MM.1S (cell line): ENCODE data around the gene AGBL1.

Experiments
- DNase-seq: peaks from one replicate; pipeline ENCODE4 v3.0.0-alpha.2; 2015
- H2AFZ ChIP-seq: fragments of 300-600 bp; sonication (generic); 2 replicates; pipeline ENCODE4 v1.6.0; 2016; ENCODE audit warnings: antibody characterized with exemption, low read length
- H3F3A ChIP-seq: fragments of 300-600 bp; sonication (generic); 2 replicates; pipeline ENCODE4 v1.6.1; 2016; ENCODE audit warnings: mild to moderate bottlenecking, antibody characterized with exemption, low read length, moderate library complexity, mixed read lengths; ENCODE audit not compliant: insufficient read depth
- H3K27ac ChIP-seq: fragments of 300-600 bp; sonication (generic); 2 replicates; pipeline ENCODE4 v1.5.1; 2016; ENCODE audit warnings: mild to moderate bottlenecking, low read length
- H3K27me3 ChIP-seq: fragments of 300-600 bp; sonication (generic); replicated peaks from 2 replicates; pipeline ENCODE4 v1.6.0; 2016; ENCODE audit warnings: low read length; ENCODE audit not compliant: insufficient read depth
- H3K36me3 ChIP-seq: fragments of 300-600 bp; sonication (generic); replicated peaks from 2 replicates; pipeline ENCODE4 v1.6.1; 2016; ENCODE audit warnings: mild to moderate bottlenecking, low read length, mixed read lengths; ENCODE audit not compliant: insufficient read depth
- H3K4me1 ChIP-seq: fragments of 300-600 bp; sonication (generic); 2 replicates; pipeline ENCODE4 v1.6.1; 2016; ENCODE audit warnings: low read length, mixed read lengths
- H3K4me2 ChIP-seq: fragments of 300-600 bp; sonication (generic); 2 replicates; pipeline ENCODE4 v1.6.0; 2016; ENCODE audit warnings: low read depth, low read length
- H3K4me3 ChIP-seq: fragments of 300-600 bp; sonication (generic); 2 replicates; pipeline ENCODE4 v1.5.1; 2016; ENCODE audit warnings: low read length, mixed read lengths
- H3K79me2 ChIP-seq: fragments of 300-600 bp; sonication (generic); 2 replicates; pipeline ENCODE4 v1.6.1; 2016; ENCODE audit warnings: mixed run types, low read length, mixed read lengths
- H3K9ac ChIP-seq: fragments of 300-600 bp; sonication (generic); 2 replicates; pipeline ENCODE4 v1.6.1; 2016; ENCODE audit warnings: low read length, mixed read lengths
- H3K9me2 ChIP-seq: fragments of 300-600 bp; sonication (generic); replicated peaks from 2 replicates; pipeline ENCODE4 v1.6.1; 2016; ENCODE audit warnings: mild to moderate bottlenecking, low read length, mixed read lengths; ENCODE audit not compliant: insufficient read depth
- H3K9me3 ChIP-seq: fragments of 300-600 bp; sonication (generic); replicated peaks from 2 replicates; pipeline ENCODE4 v1.6.1; 2016; ENCODE audit warnings: mild to moderate bottlenecking, low read length, mixed read lengths; ENCODE audit not compliant: insufficient read depth
- H4K20me1 ChIP-seq: fragments of 300-600 bp; sonication (generic); 2 replicates; pipeline ENCODE4 v1.6.1; 2016; ENCODE audit warnings: mild to moderate bottlenecking, low read length, moderate library complexity, mixed read lengths; ENCODE audit not compliant: insufficient read depth
- EZH2 ChIP-seq: fragments of 300-600 bp; sonication (generic); optimal IDR thresholded peaks from 2 replicates; pipeline ENCODE3; 2017; ENCODE audit warnings: low read depth, mild to moderate bottlenecking, antibody characterized with exemption, low read length, mixed read lengths
- EZH2phosphoT487 ChIP-seq: fragments of 300-600 bp; sonication (generic); IDR thresholded peaks from 2 replicates; pipeline ENCODE4 v1.6.1; 2018; ENCODE audit warnings: antibody characterized with exemption, low read length
- TF ChIP-seq, protein P1 (sequence below): fragments of 300-600 bp; sonication (generic); IDR thresholded peaks from 2 replicates; pipeline ENCODE4 v1.5.1; 2016; ENCODE audit warnings: antibody characterized with exemption, low read length, mixed read lengths

AGBL1 gene

DNA sequence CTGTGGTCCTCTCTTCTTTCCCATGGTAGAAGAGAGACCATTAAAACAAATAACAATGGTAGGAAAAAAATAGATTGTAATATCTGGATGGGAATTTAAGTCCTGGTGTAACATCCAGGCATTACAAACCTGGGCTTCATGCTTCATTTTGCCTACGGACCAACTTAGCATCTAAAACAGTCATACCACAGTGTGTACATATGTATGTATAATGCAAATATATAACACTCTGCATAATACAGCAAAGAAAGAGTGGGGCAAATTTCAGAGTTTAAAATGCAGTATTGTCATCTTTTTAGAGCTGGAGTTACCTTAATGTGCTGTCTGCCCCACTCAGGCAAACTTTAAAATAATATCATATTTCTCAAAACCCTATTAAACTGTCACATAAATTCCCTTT is 298.2 kb downstream of the AGBL1 start:
- H3K9me3 ChIP-seq = no peaks in the 10 kb centered on the region
- no peaks in the 10 kb centered on the region for H3K4me1 ChIP-seq
- no peak overlapping the region for H3K4me3 ChIP-seq
- H2AFZ ChIP-seq = no peak overlapping the region
- H3K27me3 ChIP-seq = no peaks in the 10 kb centered on the region
- H3K9me2 ChIP-seq = no peaks in the 10 kb centered on the region
- no peaks in the 10 kb centered on the region for H3K36me3 ChIP-seq
- H4K20me1 ChIP-seq = no peaks in the 10 kb centered on the region
- no peak overlapping the region for H3K9ac ChIP-seq
- no peaks in the 10 kb centered on the region for H3K79me2 ChIP-seq
- no peak overlapping the region for H3K4me2 ChIP-seq
- no peak for DNase-seq
- no peaks in the 10 kb centered on the region for H3F3A ChIP-seq
- H3K27ac ChIP-seq = no peak overlapping the region
- TF ChIP-seq, protein P1, sequence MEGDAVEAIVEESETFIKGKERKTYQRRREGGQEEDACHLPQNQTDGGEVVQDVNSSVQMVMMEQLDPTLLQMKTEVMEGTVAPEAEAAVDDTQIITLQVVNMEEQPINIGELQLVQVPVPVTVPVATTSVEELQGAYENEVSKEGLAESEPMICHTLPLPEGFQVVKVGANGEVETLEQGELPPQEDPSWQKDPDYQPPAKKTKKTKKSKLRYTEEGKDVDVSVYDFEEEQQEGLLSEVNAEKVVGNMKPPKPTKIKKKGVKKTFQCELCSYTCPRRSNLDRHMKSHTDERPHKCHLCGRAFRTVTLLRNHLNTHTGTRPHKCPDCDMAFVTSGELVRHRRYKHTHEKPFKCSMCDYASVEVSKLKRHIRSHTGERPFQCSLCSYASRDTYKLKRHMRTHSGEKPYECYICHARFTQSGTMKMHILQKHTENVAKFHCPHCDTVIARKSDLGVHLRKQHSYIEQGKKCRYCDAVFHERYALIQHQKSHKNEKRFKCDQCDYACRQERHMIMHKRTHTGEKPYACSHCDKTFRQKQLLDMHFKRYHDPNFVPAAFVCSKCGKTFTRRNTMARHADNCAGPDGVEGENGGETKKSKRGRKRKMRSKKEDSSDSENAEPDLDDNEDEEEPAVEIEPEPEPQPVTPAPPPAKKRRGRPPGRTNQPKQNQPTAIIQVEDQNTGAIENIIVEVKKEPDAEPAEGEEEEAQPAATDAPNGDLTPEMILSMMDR = no peak
- TF ChIP-seq EZH2 (no peak), EZH2phosphoT487 (no peak)

DNA sequence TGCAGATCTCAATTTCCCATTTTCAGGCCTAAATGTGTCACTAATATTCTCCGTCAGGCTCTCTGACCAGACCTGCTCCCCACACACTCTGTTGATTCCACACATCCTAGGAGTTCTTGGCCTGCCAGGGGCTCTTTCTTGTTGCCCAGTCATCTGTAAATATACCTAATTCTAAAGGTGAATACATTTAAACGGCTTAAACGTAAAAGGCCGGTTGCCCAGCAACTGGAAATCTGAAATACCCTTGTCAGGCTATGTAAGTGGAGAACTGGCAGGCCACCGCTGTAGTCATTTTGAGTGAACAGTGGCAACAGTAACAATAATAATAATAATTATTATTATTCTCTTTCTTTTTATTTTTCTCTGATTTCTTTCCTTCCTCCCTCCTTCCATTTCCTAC is 302.7 kb downstream of the AGBL1 start:
- TF ChIP-seq EZH2 = no peak
- no peak for TF ChIP-seq EZH2phosphoT487
- TF ChIP-seq, protein P1 = no peak
- H3K4me3 ChIP-seq = no peak overlapping the region
- no peak for DNase-seq
- no peaks in the 10 kb centered on the region for H3K9me3 ChIP-seq
- no peaks in the 10 kb centered on the region for H3K9me2 ChIP-seq
- H3F3A ChIP-seq = no peaks in the 10 kb centered on the region
- no peak overlapping the region for H2AFZ ChIP-seq
- no peak overlapping the region for H3K27ac ChIP-seq
- H3K79me2 ChIP-seq = no peaks in the 10 kb centered on the region
- no peaks in the 10 kb centered on the region for H3K27me3 ChIP-seq
- no peaks in the 10 kb centered on the region for H4K20me1 ChIP-seq
- H3K4me2 ChIP-seq = no peak overlapping the region
- no peak overlapping the region for H3K9ac ChIP-seq
- H3K4me1 ChIP-seq = no peaks in the 10 kb centered on the region
- no peaks in the 10 kb centered on the region for H3K36me3 ChIP-seq

DNA sequence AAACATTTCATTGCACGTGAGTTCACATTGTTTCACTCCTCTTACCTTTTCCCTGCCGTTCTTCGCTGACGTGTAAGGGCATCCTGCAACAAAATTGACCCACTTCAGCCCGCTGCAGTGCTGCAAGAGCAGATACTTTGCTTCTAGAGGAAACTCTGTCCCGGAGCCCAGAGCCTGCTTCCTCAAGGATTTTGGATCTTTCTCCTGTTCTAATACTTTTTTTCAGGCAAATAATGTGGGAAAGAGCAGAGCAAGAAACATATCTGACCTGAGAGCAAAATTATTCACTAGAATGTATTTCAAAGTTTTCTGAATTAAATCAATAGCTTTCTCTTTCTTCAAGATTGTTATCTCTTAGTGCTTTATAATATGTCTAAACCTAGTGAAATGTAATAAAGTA is 303.9 kb downstream of the AGBL1 start:
- Histone ChIP-seq H3K9ac (no peak overlapping the region), H3K4me3 (no peak overlapping the region), H3F3A (no peaks in the 10 kb centered on the region), H3K4me2 (no peak overlapping the region), H3K79me2 (no peaks in the 10 kb centered on the region), H3K9me2 (no peaks in the 10 kb centered on the region), H4K20me1 (no peaks in the 10 kb centered on the region), H2AFZ (no peak overlapping the region), H3K4me1 (no peaks in the 10 kb centered on the region), H3K27ac (no peak overlapping the region), H3K36me3 (no peaks in the 10 kb centered on the region), H3K9me3 (no peaks in the 10 kb centered on the region), H3K27me3 (no peaks in the 10 kb centered on the region)
- TF ChIP-seq EZH2phosphoT487 (no peak), EZH2 (no peak)
- TF ChIP-seq, protein P1 = no peak
- DNase-seq = no peak

DNA sequence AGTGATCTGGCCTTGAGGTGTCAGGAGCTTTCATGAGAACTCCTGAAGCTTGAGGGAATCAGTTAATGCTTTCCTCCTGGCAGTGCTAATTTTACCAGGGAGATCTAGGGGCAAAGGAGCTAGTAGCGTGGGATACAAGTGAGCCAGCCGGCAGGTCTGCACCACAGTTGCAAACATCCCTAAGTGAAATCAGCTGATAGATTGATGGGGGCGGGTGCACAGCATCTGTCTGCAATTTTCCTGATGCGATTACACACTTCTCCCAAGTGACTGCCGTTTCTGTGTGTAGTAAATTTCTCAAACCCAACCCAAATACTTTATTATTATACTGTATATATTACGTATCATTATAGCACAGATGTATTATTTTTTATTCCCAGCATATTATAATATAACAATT is 304.5 kb downstream of the AGBL1 start:
- H3K4me2 ChIP-seq = no peak overlapping the region
- no peaks in the 10 kb centered on the region for H3K4me1 ChIP-seq
- H3K9me3 ChIP-seq = no peaks in the 10 kb centered on the region
- no peaks in the 10 kb centered on the region for H3K36me3 ChIP-seq
- no peak overlapping the region for H3K27ac ChIP-seq
- H3F3A ChIP-seq = no peaks in the 10 kb centered on the region
- H3K9me2 ChIP-seq = no peaks in the 10 kb centered on the region
- H4K20me1 ChIP-seq = no peaks in the 10 kb centered on the region
- H3K27me3 ChIP-seq = no peaks in the 10 kb centered on the region
- H2AFZ ChIP-seq = no peak overlapping the region
- no peaks in the 10 kb centered on the region for H3K79me2 ChIP-seq
- DNase-seq = no peak
- H3K9ac ChIP-seq = no peak overlapping the region
- no peak overlapping the region for H3K4me3 ChIP-seq
- TF ChIP-seq, protein P1 = no peak
- no peak for TF ChIP-seq EZH2phosphoT487
- no peak for TF ChIP-seq EZH2
